SK-N-SH (cell line): ENCODE measurements around the gene RNF212B. TPM values are rescaled to one million over a fixed set of nuclear protein-coding genes. Genes with fewer than 3 reads are reported as not detected.

ENCODE experiments used
- CTCF ChIA-PET: fragments of 300-600, 350-600 bp; formaldehyde crosslinking; extraction: SDS; loops from one replicate; lab custom pipeline; 2021; lab: Yijun Ruan, JAX
- POLR2A ChIA-PET: fragments of 350-600 bp; sonication (Branson Sonifier 250); formaldehyde crosslinking; extraction: SDS; loops from one replicate; lab custom pipeline; 2020; ENCODE audit warnings: antibody characterized with exemption, inconsistent platforms; lab: Yijun Ruan, JAX
- DNase-seq: peaks from one replicate; pipeline ENCODE4 v3.0.0; 2012
- H2AFZ ChIP-seq: fragments of 200-600 bp; sonication (generic); 2 replicates; pipeline ENCODE4 v1.8.1; 2016; ENCODE audit warnings: antibody characterized with exemption, mild to moderate bottlenecking, low read depth
- H3F3A ChIP-seq: fragments of 200-600 bp; sonication (generic); replicated peaks from 2 replicates; pipeline ENCODE3; 2016; ENCODE audit warnings: antibody characterized with exemption, mild to moderate bottlenecking; ENCODE audit not compliant: insufficient read depth
- H3K27ac ChIP-seq, 2 experiments: fragments of 200-500 bp in 1 of 2; fragments of 200-600 bp in 1 of 2; sonication (Bioruptor generic) in 1 of 2; sonication (generic), shearing (Covaris generic) in 1 of 2; 2 replicates each; pipeline versions ENCODE4 v1.5.1 to v1.6.1; 2014 to 2016; ENCODE audit warnings: low read depth in 2 of 2, inconsistent platforms in 1 of 2, low read length in 1 of 2, mild to moderate bottlenecking in 1 of 2, mixed read lengths in 1 of 2
- H3K27me3 ChIP-seq: fragments of 200-600 bp; sonication (generic), shearing (Covaris generic); 2 replicates; pipeline ENCODE4 v1.6.1; 2016; ENCODE audit warnings: mixed run types; ENCODE audit not compliant: insufficient read depth
- H3K36me3 ChIP-seq, 2 experiments: fragments of 200-500 bp in 1 of 2; fragments of 200-600 bp in 1 of 2; sonication (Bioruptor generic) in 1 of 2; sonication (generic) in 1 of 2; replicated peaks in 1 of 2; 2 replicates each; pipeline versions ENCODE3 to v1.5.1; 2014 to 2016; ENCODE audit warnings: low read length in 1 of 2, mild to moderate bottlenecking in 1 of 2; ENCODE audit not compliant: insufficient read depth in 2 of 2, control insufficient read depth in 1 of 2
- H3K4me1 ChIP-seq, 2 experiments: fragments of 200-500 bp in 1 of 2; fragments of 200-600 bp in 1 of 2; sonication (Bioruptor generic) in 1 of 2; sonication (generic), shearing (Covaris generic) in 1 of 2; 2 replicates each; pipeline versions ENCODE4 v1.5.1 to v1.6.1; 2014 to 2016; ENCODE audit warnings: low read depth in 1 of 2, low read length in 1 of 2, mixed run types in 1 of 2; ENCODE audit not compliant: insufficient read depth in 2 of 2, control insufficient read depth in 1 of 2
- H3K4me2 ChIP-seq: fragments of 200-600 bp; sonication (generic), shearing (Covaris generic); 2 replicates; pipeline ENCODE4 v1.6.1; 2017; ENCODE audit warnings: mixed run types
- H3K4me3 ChIP-seq, 2 experiments: fragments of 200-500 bp in 1 of 2; fragments of 200-600 bp in 1 of 2; sonication (Bioruptor generic) in 1 of 2; sonication (generic), shearing (Covaris generic) in 1 of 2; 2 replicates each; pipeline versions ENCODE4 v1.5.1 to v1.8.1; 2014 to 2016; ENCODE audit warnings: low read depth in 2 of 2, inconsistent platforms in 1 of 2, low read length in 1 of 2, mild to moderate bottlenecking in 1 of 2, mixed read lengths in 1 of 2, moderate library complexity in 1 of 2
- H3K79me2 ChIP-seq: fragments of 200-600 bp; sonication (generic); 2 replicates; pipeline ENCODE4 v1.8.1; 2017; ENCODE audit warnings: mild to moderate bottlenecking; ENCODE audit not compliant: insufficient read depth
- H3K9ac ChIP-seq: fragments of 200-600 bp; sonication (generic); 2 replicates; pipeline ENCODE4 v1.6.1; 2017; ENCODE audit warnings: mixed run types
- H3K9me2 ChIP-seq: fragments of 200-600 bp; sonication (generic); 2 replicates; pipeline ENCODE4 v1.6.1; 2017; ENCODE audit warnings: mixed run types
- H3K9me3 ChIP-seq: fragments of 200-600 bp; sonication (generic); 2 replicates; pipeline ENCODE4 v1.6.1; 2017; ENCODE audit warnings: mixed run types, mild to moderate bottlenecking, moderate library complexity
- H4K20me1 ChIP-seq: fragments of 200-600 bp; sonication (generic); 2 replicates; pipeline ENCODE4 v1.6.1; 2017; ENCODE audit warnings: mild to moderate bottlenecking, mixed run types; ENCODE audit not compliant: insufficient read depth
- EP300 ChIP-seq, 2 experiments: IDR thresholded peaks; 2 replicates each; pipeline versions ENCODE4 v1.4.0 to v1.6.1; 2012; ENCODE audit warnings: borderline replicate concordance in 1 of 2, low read depth in 1 of 2, low read length in 1 of 2
- GABPA ChIP-seq: IDR thresholded peaks from 2 replicates; pipeline ENCODE4 v1.4.0; 2012; ENCODE audit warnings: low read depth, mild to moderate bottlenecking
- JUND ChIP-seq: IDR thresholded peaks from 2 replicates; pipeline ENCODE4 v1.4.0; 2012
- MEF2A ChIP-seq: IDR thresholded peaks from 2 replicates; pipeline ENCODE4 v1.4.0; 2012; ENCODE audit warnings: low read depth, borderline replicate concordance
- NRF1 ChIP-seq: IDR thresholded peaks from 2 replicates; pipeline ENCODE4 v1.6.1; 2012; ENCODE audit warnings: low read depth, mild to moderate bottlenecking, low read length
- POLR2AphosphoS5 ChIP-seq: IDR thresholded peaks from 2 replicates; pipeline ENCODE4 v1.6.1; 2012; ENCODE audit warnings: low read depth, low read length
- RCOR1 ChIP-seq: fragments of 150-350 bp; IDR thresholded peaks from 2 replicates; pipeline ENCODE4 v1.6.1; 2017; ENCODE audit warnings: antibody characterized with exemption, low read length
- RFX5 ChIP-seq: IDR thresholded peaks from 2 replicates; pipeline ENCODE4 v1.6.1; 2012; ENCODE audit warnings: mild to moderate bottlenecking, improper control_type of control experiment, low read length
- RXRA ChIP-seq: IDR thresholded peaks from 2 replicates; pipeline ENCODE4 v1.4.0; 2012; ENCODE audit warnings: low read depth, mild to moderate bottlenecking, borderline replicate concordance
- SIN3A ChIP-seq: IDR thresholded peaks from 2 replicates; pipeline ENCODE4 v1.6.1; 2012; ENCODE audit warnings: low read depth, mild to moderate bottlenecking, low read length, moderate library complexity, borderline replicate concordance
- TCF12 ChIP-seq: IDR thresholded peaks from 2 replicates; pipeline ENCODE4 v1.4.0; 2012
- TEAD4 ChIP-seq: IDR thresholded peaks from 2 replicates; pipeline ENCODE4 v1.4.0; 2012; ENCODE audit warnings: mild to moderate bottlenecking, borderline replicate concordance; ENCODE audit not compliant: insufficient read depth
- USF2 ChIP-seq: fragments of 150-350 bp; IDR thresholded peaks from 2 replicates; pipeline ENCODE4 v1.6.1; 2017; ENCODE audit warnings: antibody characterized with exemption, low read length, low read depth, borderline replicate concordance
- YY1 ChIP-seq: IDR thresholded peaks from 2 replicates; pipeline ENCODE4 v1.4.0; 2012; ENCODE audit warnings: low read depth, mild to moderate bottlenecking
- ZBTB33 ChIP-seq: IDR thresholded peaks from 2 replicates; pipeline ENCODE4 v1.4.0; 2012; ENCODE audit warnings: low read depth, borderline replicate concordance
- WGBS: methylation state at CpG from one replicate; pipeline ENCODE4 v1.1.6; 2017; ENCODE audit warnings: low lambda C conversion rate; 5-methylcytosine and 5-hydroxymethylcytosine counted together
- polyA plus RNA-seq, 3 experiments: library from polyadenylated mRNA; depleted of rRNA; stranded (reverse); fragments of >200 nt; gene quantifications; 2 replicates each; pipeline ENCODE4 v1.2.3, GENCODE V29; 2012
- TF ChIP-seq, protein P1 (sequence below): fragments of 150-350 bp; IDR thresholded peaks from 2 replicates; pipeline ENCODE4 v1.6.1; 2016; ENCODE audit warnings: mild to moderate bottlenecking, low read depth, low read length
- TF ChIP-seq, protein P2 (sequence below): fragments of 200-600 bp; sonication (generic); IDR thresholded peaks from 2 replicates; pipeline ENCODE4 v1.6.1; 2017; ENCODE audit warnings: antibody characterized with exemption, mild to moderate bottlenecking, moderate library complexity

Gene RNF212B
- polyA plus RNA-seq, 1 of the 3 experiments (the other 2 are of a cell fraction): not detected

- H3K36me3 ChIP-seq: no peaks in the 10 kb centered on the region
- H3K4me2 ChIP-seq: no peak overlapping the region
- H4K20me1 ChIP-seq: no peaks in the 10 kb centered on the region
- H3F3A ChIP-seq: peaks cover 3% of the 10 kb centered on the region
- DNase-seq: no peak
- peaks cover 32% of the 10 kb centered on the region; the same call in 1 of the 2 replicates for H3K27me3 ChIP-seq
- H3K9me3 ChIP-seq: 0 out of 2 replicates have a peak, but pooled peaks cover 3% of the 10 kb centered on the region
- H3K9ac ChIP-seq: no peak overlapping the region
- TF ChIP-seq MEF2A (no peak), EP300 (IDR thresholded peaks at IDR 0.05; ENCODE audit: borderline replicate concordance in 1 of 2, low read depth in 1 of 2, low read length in 1 of 2) (no peak), SIN3A (no peak), RXRA (no peak), TCF12 (no peak), ZBTB33 (no peak), TEAD4 (no peak), GABPA (no peak), POLR2AphosphoS5 (no peak), YY1 (no peak), RFX5 (no peak), JUND (no peak), USF2 (no peak), NRF1 (no peak), RCOR1 (no peak)
- TF ChIP-seq, protein P1, sequence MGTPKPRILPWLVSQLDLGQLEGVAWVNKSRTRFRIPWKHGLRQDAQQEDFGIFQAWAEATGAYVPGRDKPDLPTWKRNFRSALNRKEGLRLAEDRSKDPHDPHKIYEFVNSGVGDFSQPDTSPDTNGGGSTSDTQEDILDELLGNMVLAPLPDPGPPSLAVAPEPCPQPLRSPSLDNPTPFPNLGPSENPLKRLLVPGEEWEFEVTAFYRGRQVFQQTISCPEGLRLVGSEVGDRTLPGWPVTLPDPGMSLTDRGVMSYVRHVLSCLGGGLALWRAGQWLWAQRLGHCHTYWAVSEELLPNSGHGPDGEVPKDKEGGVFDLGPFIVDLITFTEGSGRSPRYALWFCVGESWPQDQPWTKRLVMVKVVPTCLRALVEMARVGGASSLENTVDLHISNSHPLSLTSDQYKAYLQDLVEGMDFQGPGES: no peak
- TF ChIP-seq, protein P2, sequence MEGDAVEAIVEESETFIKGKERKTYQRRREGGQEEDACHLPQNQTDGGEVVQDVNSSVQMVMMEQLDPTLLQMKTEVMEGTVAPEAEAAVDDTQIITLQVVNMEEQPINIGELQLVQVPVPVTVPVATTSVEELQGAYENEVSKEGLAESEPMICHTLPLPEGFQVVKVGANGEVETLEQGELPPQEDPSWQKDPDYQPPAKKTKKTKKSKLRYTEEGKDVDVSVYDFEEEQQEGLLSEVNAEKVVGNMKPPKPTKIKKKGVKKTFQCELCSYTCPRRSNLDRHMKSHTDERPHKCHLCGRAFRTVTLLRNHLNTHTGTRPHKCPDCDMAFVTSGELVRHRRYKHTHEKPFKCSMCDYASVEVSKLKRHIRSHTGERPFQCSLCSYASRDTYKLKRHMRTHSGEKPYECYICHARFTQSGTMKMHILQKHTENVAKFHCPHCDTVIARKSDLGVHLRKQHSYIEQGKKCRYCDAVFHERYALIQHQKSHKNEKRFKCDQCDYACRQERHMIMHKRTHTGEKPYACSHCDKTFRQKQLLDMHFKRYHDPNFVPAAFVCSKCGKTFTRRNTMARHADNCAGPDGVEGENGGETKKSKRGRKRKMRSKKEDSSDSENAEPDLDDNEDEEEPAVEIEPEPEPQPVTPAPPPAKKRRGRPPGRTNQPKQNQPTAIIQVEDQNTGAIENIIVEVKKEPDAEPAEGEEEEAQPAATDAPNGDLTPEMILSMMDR: no peak
- POLR2A ChIA-PET: interaction anchor here (0.7 kb wide), 1 partner anchor 94 kb away, joined by 3 read pairs; the partner anchor contains the start of gene SLC22A17
- H2AFZ ChIP-seq: no peak overlapping the region
- no peak overlapping the region for H3K27ac ChIP-seq
- no peaks in the 10 kb centered on the region for H3K79me2 ChIP-seq
- CTCF ChIA-PET: interaction anchor here (2.0 kb wide), 1 partner anchor 41 kb away, joined by 6 read pairs; no protein-coding TSS in a partner anchor
- 60% methylated on average over 5 of the region's 5 CpGs for WGBS
- H3K4me3 ChIP-seq: no peak overlapping the region
- H3K4me1 ChIP-seq: no peaks in the 10 kb centered on the region
- H3K9me2 ChIP-seq: no peaks in the 10 kb centered on the region
Observed at GRCh38 chr14:23258256-23258655, 20.5 kb downstream of the RNF212B start.
